ENCODE results near the gene OIP5. TPM values are rescaled to one million over a fixed set of nuclear protein-coding genes. Genes with fewer than 3 reads are reported as not detected.

The OIP5 gene
- total RNA-seq, 1 experiment from 2014 or later, result 5.7 TPM

- Mint-ChIP-seq H3K4me1 (ENCODE audit: insufficient read depth, unreplicated experiment) (no peaks in the 10 kb centered on the region), H3K4me3 (ENCODE audit: unreplicated experiment) (no peak overlapping the region), H3K9me3 (ENCODE audit: unreplicated experiment) (no peaks in the 10 kb centered on the region), H3K27me3 (ENCODE audit: insufficient read depth, unreplicated experiment) (no peaks in the 10 kb centered on the region), H3K27ac (ENCODE audit: low read depth, unreplicated experiment) (peak overlapping the region; percentile 51), H3K36me3 (ENCODE audit: insufficient read depth, unreplicated experiment) (peaks cover 54% of the 10 kb centered on the region)
- CTCF ChIA-PET, result interaction anchor here (0.6 kb wide), 1 partner anchor 14 kb away, joined by 4 read pairs; no protein-coding TSS in a partner anchor
- TSS peak; percentile 29 for BruUV-seq (replicated peaks)
- no peak for DNase-seq (ENCODE audit: unreplicated experiment)
- intact Hi-C loops (cut with micrococcal nuclease), result no loop called here
- TF ChIP-seq CTCF (IDR thresholded peaks at IDR 0.05; ENCODE audit: unreplicated experiment), result no peak
- POLR2A ChIA-PET, result interaction anchor here (0.6 to 1.3 kb wide), 5 partner anchors 9 to 858 kb away, joined by 3 to 4 read pairs (median 3); partner anchors contain the start of gene VPS39
Measured at GRCh38 chr15:41350057-41350717, 17.8 kb upstream of the OIP5 start.

- H3K4me1 Mint-ChIP-seq (ENCODE audit: insufficient read depth, unreplicated experiment), result no peaks in the 10 kb centered on the region
- TF ChIP-seq CTCF (IDR thresholded peaks at IDR 0.05; ENCODE audit: unreplicated experiment), result no peak
- ChIA-PET CTCF (no interaction called here), POLR2A (no interaction called here)
- no peaks in the 10 kb centered on the region for H3K9me3 Mint-ChIP-seq (ENCODE audit: unreplicated experiment)
- no peak overlapping the region for H3K27ac Mint-ChIP-seq (ENCODE audit: low read depth, unreplicated experiment)
- H3K27me3 Mint-ChIP-seq (ENCODE audit: insufficient read depth, unreplicated experiment), result no peaks in the 10 kb centered on the region
- no TSS peak for BruUV-seq (replicated peaks)
- peaks cover 57% of the 10 kb centered on the region for H3K36me3 Mint-ChIP-seq (ENCODE audit: insufficient read depth, unreplicated experiment)
- intact Hi-C loops (cut with micrococcal nuclease), result no loop called here
- H3K4me3 Mint-ChIP-seq (ENCODE audit: unreplicated experiment), result no peak overlapping the region
- DNase-seq (ENCODE audit: unreplicated experiment), result no peak
Measured at GRCh38 chr15:41347236-41347635, 14.8 kb upstream of the OIP5 start.

- peaks cover 44% of the 10 kb centered on the region for H3K36me3 Mint-ChIP-seq (ENCODE audit: insufficient read depth, unreplicated experiment)
Measured at GRCh38 chr15:41341519-41341918, 9.1 kb upstream of the OIP5 start.

More at GRCh38 chr15:41341519-41341918, 9.1 kb upstream of the OIP5 start:
- CTCF ChIA-PET, result no interaction called here
- Mint-ChIP-seq H3K4me1 (ENCODE audit: insufficient read depth, unreplicated experiment) (peaks cover 29% of the 10 kb centered on the region), H3K27me3 (ENCODE audit: insufficient read depth, unreplicated experiment) (no peaks in the 10 kb centered on the region), H3K27ac (ENCODE audit: low read depth, unreplicated experiment) (peak overlapping the region; percentile 58), H3K4me3 (ENCODE audit: unreplicated experiment) (no peak overlapping the region), H3K9me3 (ENCODE audit: unreplicated experiment) (no peaks in the 10 kb centered on the region)
- no TSS peak for BruUV-seq (replicated peaks)
- intact Hi-C loops (cut with micrococcal nuclease), result no loop called here
- DNase-seq (ENCODE audit: unreplicated experiment), result no peak
- POLR2A ChIA-PET, result interaction anchor here (0.7 kb wide), 1 partner anchor 112 kb away, joined by 4 read pairs; no protein-coding TSS in a partner anchor
- no peak for TF ChIP-seq CTCF (IDR thresholded peaks at IDR 0.05; ENCODE audit: unreplicated experiment)

All from MCF 10A (cell line).